GM18526 (cell line): ENCODE data around the gene FGD3.

Experiments
- POLR2A ChIP-seq: IDR thresholded peaks from 3 replicates; pipeline ENCODE4 v1.6.1; 2011; ENCODE audit not compliant: insufficient read length; ENCODE audit errors: extremely low read depth

The FGD3 gene

DNA sequence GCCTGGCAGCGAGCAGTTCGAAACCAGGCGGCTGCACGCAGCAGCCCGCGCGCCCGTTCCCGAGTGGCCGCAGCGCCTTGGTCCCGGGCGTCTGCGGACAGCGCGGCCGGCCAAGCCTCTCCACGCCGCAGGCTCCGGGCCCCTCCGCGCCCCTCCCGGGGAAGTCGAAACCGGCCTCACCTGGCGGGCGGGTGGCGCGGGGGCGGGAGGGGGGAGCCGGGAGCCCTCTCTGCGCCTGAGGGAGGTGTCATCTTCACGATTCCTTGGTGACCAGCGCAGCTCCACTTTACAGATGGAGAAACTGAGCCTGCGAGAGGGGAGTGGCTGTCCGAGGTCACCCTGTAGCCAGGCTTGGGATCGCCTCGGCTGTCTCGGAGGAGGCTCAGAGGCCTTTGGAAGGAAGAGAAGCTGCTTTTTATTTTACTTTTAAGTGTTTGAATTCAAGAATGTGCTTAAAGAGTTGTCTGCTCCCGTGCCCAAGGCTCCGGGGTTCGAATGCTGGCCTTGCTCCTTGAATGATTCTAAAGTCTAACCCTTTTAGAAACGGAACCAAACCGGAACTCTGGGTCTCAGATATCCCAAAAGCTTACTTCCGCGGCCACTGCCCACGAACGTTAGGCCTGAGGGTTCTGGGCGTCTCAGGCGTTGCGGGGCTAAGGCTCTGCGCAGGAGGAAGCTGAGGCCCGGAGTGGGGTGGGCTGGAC is 111.8 kb downstream of the FGD3 start:
- TF ChIP-seq POLR2A, result no peak

DNA sequence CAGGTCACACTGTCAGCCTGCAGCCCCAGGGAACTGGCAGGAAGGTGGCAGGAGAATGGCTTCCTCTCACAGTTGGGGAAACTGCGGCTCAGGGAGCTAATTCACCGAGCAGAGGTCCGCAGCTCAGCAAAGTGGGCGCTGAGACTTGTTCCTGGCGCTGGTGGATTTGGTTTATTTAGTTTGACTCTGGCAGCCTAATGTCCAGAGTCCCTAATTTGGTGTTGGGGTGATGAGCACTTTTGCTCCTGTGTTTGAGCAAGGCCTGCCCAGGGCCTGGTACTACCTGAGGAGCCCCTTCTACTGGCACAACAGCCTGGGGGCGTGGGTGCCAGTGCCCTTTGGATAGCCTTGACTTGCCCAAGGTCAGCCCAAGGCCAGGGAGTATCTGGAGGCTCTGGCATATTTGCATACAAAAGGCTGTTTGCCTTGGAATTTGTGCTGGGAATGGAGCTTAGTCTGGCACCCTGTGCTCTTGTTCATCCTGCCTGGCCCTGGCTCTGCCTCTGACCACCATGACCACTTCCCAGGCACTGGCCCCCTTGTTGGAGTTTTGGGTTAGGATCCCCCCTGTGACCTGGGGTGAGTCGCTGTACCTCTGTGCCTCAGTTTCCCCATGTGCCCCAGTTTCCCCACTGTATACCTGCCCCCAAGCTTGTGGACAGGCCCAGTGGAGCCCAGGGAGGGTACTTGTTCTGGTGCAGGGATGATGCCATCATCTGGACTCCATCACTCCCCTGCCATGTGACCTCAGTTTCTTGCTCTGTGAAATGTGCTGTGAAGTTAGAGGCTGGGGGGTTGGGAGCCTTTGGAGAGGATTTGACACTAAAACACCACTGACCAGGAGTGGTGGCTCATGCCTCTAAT is 112.6 kb downstream of the FGD3 start:
- no peak for TF ChIP-seq POLR2A

DNA sequence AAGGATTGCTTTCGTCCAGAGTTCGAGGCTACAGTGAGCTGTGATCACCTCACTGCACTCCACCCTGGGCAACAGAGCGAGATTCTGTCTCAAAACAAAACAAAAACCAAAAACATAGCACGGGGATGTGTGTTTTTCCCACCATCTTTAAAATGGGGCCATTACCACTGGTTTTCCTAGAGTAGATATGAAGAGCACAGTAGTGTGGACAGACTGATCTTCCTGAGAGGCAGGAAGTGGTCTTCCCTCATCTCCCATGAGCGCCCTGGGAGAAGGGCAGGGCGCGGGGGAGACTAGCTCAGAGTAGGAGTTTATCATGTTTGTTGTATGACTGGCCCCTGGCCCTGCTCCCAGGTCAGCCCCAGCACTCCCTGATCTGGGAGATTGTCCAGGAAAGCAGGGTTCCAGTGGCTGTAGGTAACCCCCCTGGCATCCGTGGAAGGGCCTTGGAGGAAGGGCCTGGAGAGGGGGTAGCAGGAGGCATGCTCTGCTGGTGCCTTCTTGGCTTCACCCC is 113.5 kb downstream of the FGD3 start:
- no peak for TF ChIP-seq POLR2A

DNA sequence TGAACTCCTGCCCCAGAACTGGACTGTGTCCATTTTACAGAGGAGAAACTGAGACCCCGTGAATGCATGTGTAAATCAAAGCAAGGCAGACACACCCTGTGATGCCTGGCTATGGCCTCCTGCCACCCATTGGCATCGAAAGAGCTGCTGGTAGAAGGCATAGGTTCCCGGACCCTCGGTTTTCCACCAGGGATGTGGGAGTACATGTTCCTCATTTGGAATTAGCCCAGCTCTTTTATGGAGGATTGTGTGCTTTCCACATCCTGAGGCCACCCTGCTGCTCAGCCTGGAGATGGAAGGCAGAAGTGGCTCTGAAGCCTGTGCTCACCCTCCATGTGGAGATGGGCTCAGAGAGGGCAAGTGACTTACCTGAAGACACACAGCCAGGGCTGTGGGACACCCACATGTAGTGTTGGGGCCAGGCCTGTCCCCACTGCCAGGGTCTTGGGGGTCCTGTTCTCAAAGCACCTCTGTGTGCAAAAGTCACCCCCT is 114.0 kb downstream of the FGD3 start:
- TF ChIP-seq POLR2A, result no peak

DNA sequence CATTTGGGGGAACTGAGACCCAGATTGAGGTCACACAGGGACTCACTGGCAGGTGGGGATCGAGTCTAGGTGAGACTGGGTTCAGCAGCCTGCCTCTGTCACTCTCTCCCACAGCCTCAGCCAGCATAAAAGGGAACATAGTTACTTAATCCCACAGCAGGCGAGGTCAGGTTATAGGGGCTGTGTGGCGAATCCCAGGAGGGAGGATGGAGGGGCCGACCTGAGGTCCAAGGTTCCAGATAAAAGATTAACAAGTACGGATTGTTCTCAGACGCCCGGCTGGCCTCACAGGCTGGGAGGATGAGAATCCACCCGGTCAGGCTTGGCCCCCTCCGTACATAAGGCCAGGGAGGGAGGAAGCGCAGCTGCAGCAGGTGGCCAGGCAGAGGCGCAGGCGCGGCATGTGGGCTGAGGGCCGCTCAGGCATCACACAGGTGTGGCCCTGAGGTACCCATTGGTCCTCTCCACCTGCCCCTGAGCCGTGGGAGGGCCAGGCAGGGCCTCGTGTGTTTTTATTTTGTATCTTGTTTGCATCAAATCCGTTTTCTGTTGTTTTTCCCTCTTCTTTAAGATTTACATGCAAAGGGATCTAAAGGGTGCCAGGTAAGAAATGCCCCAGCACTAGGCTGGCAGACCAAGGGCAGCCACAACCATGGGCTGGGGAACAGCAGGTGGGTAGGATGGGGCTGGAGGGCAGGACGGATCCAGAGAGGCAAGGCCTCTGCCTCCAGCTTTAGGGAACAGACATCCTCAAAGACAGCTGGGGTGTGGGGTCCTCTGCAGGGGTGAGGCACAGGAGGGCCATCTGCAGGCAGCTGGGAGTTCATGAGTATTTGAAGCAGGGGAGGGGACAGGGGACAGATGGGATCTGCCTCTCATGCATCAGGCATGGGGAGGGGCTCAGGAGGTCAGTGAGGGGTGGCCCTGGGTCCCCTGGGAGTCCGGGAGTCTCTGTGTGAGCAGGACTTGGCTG is 114.8 kb downstream of the FGD3 start:
- peak; percentile 27 for TF ChIP-seq POLR2A

DNA sequence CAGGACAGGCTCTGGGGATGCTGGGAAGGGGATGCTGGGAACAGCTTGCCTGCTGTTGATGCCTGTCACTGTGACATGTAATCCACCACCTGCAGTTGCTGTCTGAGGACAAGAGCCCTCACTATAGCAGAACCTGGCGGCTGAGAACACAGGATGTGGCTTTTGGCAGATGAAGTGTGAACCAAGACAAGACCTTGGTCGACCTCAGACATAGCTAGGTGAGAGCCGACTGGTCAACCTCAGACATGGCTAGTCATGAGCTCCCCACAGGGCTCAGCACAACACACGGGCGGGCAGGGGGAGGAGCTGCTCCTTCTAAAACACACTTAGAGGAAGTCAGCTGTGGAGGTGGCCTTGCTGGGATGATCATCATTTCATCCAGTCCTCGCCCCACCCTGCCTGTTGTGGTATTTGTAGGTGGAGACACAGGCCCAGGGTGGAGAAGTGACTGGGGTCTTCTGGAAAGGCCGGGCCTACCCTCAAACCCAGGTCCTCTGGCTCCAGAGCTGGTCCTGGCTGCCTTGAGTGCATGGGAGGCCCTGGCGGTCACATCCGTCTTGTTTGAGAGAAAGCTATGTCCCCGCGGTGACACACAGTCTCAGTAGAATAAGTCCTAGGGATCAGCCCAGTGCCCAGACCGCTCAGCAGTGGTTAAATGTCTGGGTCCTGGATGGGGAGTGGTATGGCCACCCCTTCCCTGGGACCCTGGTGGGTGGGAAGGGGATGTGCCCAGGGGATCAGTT is 117.2 kb downstream of the FGD3 start:
- no peak for TF ChIP-seq POLR2A

DNA sequence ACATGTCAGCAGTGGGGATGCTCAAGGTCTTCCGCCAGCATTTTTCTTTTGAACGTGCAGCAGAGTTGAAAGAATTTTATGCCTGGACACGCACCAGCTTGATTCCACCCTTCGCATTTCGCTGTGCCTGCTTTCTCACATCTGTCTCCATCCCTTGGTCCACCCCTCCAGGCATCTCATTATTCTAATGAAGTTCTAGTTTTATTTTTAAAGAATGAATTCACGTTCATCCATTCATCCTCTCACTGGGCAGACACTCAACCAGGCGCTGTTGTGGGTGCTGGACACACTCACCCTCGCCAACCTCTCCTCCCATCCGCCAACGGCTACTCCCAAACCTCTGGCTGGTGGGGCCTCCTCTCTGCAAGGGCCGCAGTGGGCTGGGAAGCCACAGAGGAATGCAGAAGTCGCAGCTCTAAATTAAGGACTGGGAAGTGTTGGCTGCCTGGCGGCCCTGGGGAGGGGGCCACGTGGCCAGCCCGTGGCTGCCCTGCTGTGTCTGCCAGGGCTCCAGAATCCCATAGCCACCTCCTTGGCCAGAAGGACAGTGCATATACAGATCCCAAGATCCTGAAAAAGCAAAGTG is 117.9 kb downstream of the FGD3 start:
- no peak for TF ChIP-seq POLR2A

DNA sequence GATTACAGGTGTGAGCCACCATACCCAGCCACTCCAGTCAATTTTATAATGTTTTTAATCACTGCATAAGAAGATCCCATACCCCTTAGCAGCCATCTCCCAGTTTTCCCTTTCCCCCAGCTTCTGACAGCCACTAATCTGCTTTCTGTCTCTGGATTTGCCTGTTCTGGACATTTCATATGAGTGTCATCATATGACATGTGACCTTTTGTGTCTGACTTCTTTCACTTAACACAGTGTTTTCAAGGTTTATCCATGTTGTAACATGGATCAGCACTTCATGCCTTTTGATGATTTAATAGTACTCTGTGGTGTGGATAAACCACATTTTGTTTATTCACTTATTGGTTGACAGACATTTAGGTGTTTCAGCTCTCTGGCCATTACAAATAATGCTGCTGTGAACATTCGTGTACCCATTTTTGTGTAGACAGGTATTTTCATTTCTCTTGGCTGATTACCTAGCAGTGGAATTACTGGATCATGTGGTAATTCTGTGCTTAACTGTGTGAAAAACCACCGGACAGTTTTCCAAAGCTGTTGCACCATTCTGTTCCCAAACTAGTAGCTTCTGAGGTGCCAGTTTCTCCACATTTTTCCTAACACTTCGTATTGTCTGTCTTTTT is 119.8 kb downstream of the FGD3 start:
- no peak for TF ChIP-seq POLR2A

DNA sequence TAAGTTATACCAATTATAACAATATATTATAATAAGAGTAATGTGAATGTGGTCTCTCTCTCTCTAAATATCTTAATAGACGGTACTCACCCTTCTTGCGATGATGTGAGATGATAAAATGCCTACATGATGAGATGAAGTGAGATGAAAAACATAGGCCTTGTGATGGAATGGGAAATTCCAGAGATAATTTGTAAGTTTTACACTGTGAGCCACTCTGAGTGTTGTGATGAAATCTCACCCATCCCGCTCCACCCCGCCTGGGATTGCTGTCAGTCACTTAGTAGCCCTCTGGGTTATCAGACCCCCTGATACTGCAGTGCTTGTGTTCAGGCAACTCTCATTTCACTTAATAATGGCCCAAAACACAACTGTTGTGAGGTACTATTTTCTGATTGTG is 121.6 kb downstream of the FGD3 start:
- no peak for TF ChIP-seq POLR2A

DNA sequence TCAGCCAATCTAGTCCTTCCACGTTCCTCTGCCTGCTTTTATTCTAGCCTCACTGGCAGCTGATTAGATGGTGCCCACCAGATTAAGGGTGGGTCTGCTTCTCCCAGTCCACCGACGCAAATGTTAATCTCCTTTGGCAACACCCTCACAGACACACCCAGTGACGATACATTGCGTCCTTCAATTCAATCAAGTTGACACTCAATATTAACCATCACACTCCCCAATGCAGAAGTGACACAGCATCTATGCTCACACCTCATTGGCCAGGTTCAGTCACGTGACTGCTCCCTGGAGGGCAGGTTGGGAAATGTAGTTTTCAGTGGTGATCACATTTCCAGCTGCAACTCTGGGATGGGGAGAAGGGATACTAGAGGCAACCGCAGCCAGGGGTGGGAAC is 124.1 kb downstream of the FGD3 start:
- no peak for TF ChIP-seq POLR2A

DNA sequence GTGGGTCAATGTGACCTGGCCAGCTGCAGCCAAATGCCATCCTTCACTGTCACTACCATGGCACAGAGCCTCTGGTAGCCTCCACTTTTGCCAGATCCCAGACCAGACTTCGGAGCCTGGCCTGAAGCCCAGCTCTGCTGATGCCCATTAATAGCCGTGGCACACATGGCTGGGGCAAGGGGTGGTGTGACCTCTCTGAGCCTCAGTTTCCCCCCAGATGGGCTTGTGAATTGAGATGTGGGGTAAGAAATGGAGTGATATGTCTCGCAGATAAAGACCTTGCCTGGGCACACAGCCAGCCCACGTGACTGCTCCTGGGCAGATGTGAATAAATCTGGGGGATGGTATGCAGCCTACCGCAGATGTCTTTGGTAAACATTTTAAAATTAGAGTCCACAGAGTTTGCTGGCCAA is 125.1 kb downstream of the FGD3 start:
- no peak for TF ChIP-seq POLR2A

DNA sequence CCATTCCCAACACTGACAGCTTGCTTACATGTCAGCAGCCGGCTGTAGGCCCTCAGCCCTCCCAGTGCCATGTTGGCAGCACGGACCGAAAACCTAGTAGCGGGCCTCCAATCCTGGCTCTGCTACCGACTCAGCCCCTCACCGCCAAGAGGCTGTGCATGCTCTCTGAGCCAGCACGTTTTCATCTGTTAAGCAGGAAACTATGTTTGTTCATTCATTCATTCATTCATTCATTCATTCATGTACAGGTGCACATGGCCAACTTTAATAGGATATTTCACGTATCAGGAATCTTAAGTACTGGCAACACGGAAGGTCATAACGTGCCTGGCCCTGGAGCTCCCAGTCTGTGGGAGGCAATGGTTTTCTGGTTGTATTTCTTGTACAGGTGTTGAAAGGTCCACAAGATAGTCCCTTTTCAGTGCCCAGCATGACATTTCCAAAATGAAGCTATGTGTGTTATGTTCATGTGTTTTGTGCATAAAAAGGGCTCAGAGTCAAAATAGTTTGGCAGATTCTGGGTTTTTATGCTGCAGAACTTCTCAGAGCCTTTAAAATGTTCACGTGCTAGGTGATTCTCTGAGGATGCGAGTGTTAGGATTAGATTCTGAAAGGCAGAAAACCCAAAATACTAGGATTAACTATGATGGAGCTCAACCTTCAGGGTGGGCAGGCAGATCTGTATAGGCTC is 128.9 kb downstream of the FGD3 start:
- TF ChIP-seq POLR2A, result no peak

DNA sequence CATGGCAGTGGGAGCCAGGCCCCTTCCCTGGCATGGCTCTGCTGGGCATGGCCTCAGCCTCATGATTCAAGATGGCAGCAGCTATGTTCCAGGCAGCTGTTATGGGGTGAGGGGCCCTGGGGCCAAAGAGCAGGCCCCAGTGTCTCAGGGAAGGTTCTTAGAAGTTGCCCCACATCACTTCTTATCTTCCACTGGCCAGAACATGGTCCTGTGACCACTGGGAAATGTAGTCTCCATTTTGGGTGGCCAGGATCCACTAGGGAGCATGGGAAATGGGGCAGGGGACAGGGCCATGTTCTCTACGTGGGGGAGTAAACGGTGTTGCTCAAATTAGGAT is 129.4 kb downstream of the FGD3 start:
- no peak for TF ChIP-seq POLR2A
